Type B pancreatic cell (in vitro differentiated cells): ENCODE data around the gene GPR34. TPM values are rescaled to one million over a fixed set of nuclear protein-coding genes. Genes with fewer than 3 reads are reported as not detected.

Experiments
- DNase-seq: peaks from one replicate; pipeline ENCODE4 v3.0.0; 2021; ENCODE audit warnings: mixed read lengths; ENCODE audit not compliant: unreplicated experiment; ENCODE audit errors: extremely low spot score
- H3K27ac Mint-ChIP-seq: 2 replicates; pipeline ENCODE4 v1.8.0; 2021; ENCODE audit warnings: mild to moderate bottlenecking, mixed read lengths
- H3K27me3 Mint-ChIP-seq: 2 replicates; pipeline ENCODE4 v1.8.0; 2021; ENCODE audit warnings: mixed read lengths
- H3K36me3 Mint-ChIP-seq: 2 replicates; pipeline ENCODE4 v1.8.0; 2021; ENCODE audit warnings: mixed read lengths
- H3K4me1 Mint-ChIP-seq: one replicate; pipeline ENCODE4 v1.8.0; 2021; ENCODE audit warnings: mixed read lengths; ENCODE audit not compliant: unreplicated experiment
- H3K4me3 Mint-ChIP-seq: 2 replicates; pipeline ENCODE4 v1.8.0; 2021; ENCODE audit warnings: mild to moderate bottlenecking, mixed read lengths
- H3K9me3 Mint-ChIP-seq: 2 replicates; pipeline ENCODE4 v1.8.0; 2021; ENCODE audit warnings: mixed read lengths
- total RNA-seq: library from RNA; stranded (reverse); gene quantifications from 2 replicates; pipeline ENCODE4 v1.2.1, GENCODE V29; 2021; ENCODE audit warnings: low replicate concordance
- TF ChIP-seq, protein P1 (sequence below): fragments of 200-600 bp; sonication (generic); conservative IDR thresholded peaks from 2 replicates; pipeline ENCODE4 v1.5.0; 2021; ENCODE audit warnings: antibody characterized with exemption, mild to moderate bottlenecking

GPR34 gene
- total RNA-seq, 1 donor from 2014 or later, result not detected

DNA sequence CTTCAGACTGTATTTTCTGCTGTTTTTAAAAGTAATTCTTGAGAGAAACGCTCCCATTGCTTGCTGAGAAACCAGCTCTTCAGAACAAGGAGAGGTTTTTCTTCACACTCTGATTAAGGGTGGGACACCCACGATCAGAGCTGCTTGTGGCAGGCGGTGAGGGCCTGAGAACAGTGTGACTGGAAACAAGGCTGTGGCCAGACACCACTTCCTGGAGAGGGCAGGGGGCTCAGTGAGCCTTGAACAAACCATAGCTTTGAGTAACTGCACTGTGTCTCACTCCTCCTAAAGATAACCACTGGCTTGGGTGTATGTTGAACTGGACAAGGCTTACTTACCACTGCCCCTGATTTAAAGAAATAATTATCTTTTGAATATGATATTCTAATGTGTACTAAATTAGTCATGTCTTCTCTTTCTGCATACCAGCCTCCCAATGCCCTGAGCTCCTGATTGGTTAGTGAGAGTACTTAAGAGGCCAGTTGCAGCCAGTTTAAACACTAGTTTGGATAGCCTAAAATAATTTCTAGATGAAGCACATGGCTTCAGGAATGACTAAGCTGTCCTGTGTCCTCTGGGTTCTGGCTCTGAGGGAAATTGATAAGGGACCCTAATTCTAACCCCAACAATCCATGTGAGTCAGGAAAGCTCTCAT lies 31.5 kb downstream of the GPR34 start:
- peaks cover 5% of the 10 kb centered on the region for H3K4me1 Mint-ChIP-seq
- no peak for DNase-seq
- H3K4me3 Mint-ChIP-seq, result no peak overlapping the region
- TF ChIP-seq, protein P1, sequence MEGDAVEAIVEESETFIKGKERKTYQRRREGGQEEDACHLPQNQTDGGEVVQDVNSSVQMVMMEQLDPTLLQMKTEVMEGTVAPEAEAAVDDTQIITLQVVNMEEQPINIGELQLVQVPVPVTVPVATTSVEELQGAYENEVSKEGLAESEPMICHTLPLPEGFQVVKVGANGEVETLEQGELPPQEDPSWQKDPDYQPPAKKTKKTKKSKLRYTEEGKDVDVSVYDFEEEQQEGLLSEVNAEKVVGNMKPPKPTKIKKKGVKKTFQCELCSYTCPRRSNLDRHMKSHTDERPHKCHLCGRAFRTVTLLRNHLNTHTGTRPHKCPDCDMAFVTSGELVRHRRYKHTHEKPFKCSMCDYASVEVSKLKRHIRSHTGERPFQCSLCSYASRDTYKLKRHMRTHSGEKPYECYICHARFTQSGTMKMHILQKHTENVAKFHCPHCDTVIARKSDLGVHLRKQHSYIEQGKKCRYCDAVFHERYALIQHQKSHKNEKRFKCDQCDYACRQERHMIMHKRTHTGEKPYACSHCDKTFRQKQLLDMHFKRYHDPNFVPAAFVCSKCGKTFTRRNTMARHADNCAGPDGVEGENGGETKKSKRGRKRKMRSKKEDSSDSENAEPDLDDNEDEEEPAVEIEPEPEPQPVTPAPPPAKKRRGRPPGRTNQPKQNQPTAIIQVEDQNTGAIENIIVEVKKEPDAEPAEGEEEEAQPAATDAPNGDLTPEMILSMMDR, result no peak
- no peaks in the 10 kb centered on the region for H3K27me3 Mint-ChIP-seq
- peaks cover 16% of the 10 kb centered on the region for H3K36me3 Mint-ChIP-seq
- no peak overlapping the region for H3K27ac Mint-ChIP-seq
- H3K9me3 Mint-ChIP-seq, result peaks cover 9% of the 10 kb centered on the region

DNA sequence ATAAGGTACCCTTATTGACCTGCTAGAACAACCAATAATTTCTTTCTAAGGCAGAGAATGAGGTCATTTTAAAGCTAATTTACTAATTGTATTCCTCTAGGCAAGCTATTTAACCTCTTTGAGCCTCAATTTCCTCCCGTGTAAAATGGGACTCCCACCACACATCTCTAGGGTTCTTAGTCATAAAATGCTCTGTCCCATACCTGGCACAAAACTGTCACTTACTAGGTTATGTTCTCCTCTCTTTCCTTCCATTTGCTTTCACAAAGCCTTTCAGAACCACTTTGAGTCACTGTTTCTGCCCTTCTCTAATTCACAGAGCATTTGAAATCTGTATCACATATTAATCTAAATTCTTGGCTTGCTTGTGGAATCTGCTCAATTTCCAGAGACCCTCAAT lies 32.8 kb downstream of the GPR34 start:
- peaks cover 5% of the 10 kb centered on the region for H3K4me1 Mint-ChIP-seq
- no peak for DNase-seq
- TF ChIP-seq, protein P1, result no peak
- no peaks in the 10 kb centered on the region for H3K27me3 Mint-ChIP-seq
- peaks cover 9% of the 10 kb centered on the region for H3K9me3 Mint-ChIP-seq
- no peak overlapping the region for H3K27ac Mint-ChIP-seq
- H3K4me3 Mint-ChIP-seq, result no peak overlapping the region
- peaks cover 16% of the 10 kb centered on the region for H3K36me3 Mint-ChIP-seq

DNA sequence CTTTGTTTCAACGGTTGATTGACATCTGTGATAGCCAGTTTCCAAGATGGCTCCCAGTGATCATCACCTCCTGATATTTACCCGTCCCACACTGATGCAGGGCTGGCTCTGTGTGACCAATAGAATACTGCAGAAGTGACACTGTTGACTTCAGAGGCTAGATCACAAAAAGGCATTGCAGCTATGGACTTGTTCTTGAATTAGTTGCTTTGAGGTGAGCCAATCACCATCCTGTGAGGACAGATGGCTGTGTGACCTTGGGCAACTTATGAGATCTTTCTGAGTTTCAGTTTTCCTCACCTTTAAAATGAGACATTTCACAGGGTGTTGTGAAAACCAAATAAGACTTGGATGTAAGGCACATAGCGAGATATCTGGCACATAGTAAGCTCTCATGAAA lies 33.4 kb downstream of the GPR34 start:
- H3K4me3 Mint-ChIP-seq, result no peak overlapping the region
- TF ChIP-seq, protein P1, result no peak
- peaks cover 11% of the 10 kb centered on the region for H3K36me3 Mint-ChIP-seq
- H3K27ac Mint-ChIP-seq, result no peak overlapping the region
- H3K27me3 Mint-ChIP-seq, result no peaks in the 10 kb centered on the region
- peaks cover 5% of the 10 kb centered on the region for H3K4me1 Mint-ChIP-seq
- no peak for DNase-seq
- peaks cover 6% of the 10 kb centered on the region for H3K9me3 Mint-ChIP-seq

DNA sequence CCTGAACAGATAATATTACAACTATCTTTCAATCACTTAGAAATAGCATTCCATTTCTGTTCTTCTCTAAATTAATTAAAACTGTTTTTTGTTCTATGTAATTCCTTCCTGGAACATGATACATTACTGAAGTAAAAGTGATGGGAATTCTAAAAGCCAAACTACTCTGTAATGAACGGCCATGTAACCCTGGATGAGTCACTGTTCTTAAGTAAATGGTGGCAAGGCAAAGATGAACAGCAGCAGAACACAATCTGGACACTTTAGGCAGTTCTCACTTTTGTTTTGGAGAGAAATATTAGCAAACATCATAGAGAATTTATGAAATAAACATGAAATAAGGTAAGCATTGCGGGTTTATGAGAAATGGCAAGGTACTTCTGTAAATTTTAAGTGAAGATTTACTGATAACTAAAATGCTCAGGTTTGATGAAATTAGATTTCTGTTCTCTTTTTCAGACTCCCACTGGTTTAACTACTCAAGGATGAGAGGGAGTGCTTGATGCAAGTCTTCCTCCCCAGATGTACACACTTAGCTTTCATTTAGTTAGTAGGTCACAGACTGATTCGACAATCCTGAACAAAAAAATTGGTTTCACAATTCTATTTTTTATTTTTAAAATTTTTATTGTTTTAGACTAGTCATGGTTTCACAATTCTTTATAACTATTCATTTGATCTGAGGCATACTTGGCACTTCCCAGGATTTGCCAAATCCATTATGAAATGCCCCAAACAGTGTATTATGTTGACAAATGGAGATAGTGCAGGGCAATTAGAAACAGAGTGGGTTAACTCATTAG lies 34.2 kb downstream of the GPR34 start:
- no peak for DNase-seq
- Mint-ChIP-seq H3K4me3 (no peak overlapping the region), H3K4me1 (peaks cover 5% of the 10 kb centered on the region), H3K36me3 (peaks cover 11% of the 10 kb centered on the region), H3K27me3 (no peaks in the 10 kb centered on the region), H3K27ac (no peak overlapping the region), H3K9me3 (peaks cover 9% of the 10 kb centered on the region)
- TF ChIP-seq, protein P1, result no peak

DNA sequence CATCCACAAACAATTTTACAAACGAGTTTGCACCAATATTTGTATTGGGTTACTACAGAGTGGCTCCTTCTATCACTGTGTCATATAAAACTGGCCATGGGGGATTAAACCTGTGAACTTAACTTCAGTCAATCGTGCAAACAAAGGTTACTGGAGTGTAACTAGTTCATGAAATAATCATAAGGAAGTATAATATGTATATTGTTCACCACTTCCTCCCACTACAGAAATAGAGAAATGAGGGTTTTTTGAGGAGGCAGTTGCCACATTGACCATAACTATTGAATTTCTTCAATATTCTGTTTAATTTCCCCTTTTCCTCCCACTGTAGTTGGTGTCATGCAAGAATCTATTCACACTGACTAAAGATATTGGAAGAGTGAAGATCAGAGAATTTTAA lies 35.1 kb downstream of the GPR34 start, which contains the start of gene GPR82:
TSS of gene GPR82 (plus strand) at position 356 of the 400 bp plus-strand sequence. CDS start 2,846 bp downstream, outside the sequence.
- Mint-ChIP-seq H3K27ac (no peak within 1 kb of the TSS), H3K4me1 (peaks cover 1% of the 10 kb centered on the region), H3K9me3 (peaks cover 9% of the 10 kb centered on the region), H3K36me3 (peaks cover 6% of the 10 kb centered on the region), H3K4me3 (no peak within 1 kb of the TSS), H3K27me3 (no peaks in the 10 kb centered on the region)
- TF ChIP-seq, protein P1, result no peak
- DNase-seq, result no peak
